GM21367 (cell line): ENCODE data around the gene TCF23.
"Not testable (repeated sequence)": the region's sequence is repeated elsewhere in the genome, so short reads cannot be mapped to it uniquely, and the experiment has no call there.

Experiments
- ATAC-seq: cut with Tn5 transposase; IDR thresholded peaks from one replicate; pipeline ENCODE4 v1.9.1; 2021; ENCODE audit not compliant: unreplicated experiment

The TCF23 gene

DNA sequence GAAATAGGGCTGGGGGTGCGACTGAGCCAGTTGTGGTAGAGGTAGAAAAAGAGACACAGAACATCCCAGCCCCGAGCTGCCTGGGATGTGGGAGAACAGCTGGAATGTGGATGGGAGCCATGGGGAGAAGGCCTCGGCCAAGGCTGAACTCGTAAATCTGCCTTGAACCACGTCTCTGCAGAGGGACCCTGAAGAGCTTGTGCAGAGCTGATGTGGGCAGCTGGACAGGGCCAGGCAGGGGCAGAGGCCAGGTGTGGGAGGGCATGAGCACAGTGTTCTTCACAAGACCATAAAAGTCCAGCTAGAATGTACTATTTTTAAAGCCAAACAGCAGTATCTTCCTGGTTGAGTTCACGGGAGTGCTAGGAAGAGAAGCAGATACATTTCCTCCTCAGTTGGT, 5.7 kb downstream of the TCF23 start:
- ATAC-seq, result no peak

DNA sequence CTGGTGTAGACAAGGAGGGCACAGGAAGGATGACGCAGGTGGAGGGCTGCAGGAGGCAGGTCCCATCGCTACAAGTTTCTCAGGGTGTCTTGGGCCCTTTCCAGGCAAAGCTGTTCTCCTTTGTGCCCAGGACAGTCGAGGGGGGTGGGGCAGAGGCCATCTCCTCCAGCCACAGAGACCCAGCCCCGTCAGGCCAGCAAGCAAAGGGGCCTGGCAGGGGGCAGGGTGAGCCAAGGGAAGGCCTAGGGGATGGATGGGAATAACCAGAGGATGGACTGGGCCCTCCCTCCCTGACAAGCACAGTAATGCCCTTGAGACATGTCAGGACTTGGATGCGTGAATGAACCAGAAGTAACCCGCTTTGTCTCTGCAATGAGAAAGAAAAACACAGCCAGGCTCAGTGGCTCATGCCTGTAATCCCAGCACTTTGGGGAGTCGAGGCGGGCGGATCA, 6.3 kb downstream of the TCF23 start:
- no peak for ATAC-seq

DNA sequence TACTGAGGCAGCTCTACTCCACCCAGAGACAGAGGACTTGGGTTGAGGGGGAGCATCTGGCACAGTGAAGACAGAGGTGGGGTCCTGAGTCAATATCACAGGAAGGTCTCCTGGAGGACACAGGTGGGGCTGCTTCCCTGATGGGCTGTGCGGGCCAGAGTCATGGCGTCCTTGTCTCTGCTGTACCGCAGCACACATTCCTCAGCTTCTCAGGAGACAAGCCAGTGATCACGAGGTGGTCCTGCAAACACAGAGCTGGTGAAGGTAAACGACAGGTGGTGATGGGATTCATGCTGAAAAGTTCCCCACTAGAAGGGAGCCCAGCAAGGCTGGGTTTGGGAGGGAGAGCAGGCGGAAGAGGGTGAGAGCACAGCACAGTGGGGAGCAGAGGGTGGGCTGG, 9.7 kb downstream of the TCF23 start:
- no peak for ATAC-seq

DNA sequence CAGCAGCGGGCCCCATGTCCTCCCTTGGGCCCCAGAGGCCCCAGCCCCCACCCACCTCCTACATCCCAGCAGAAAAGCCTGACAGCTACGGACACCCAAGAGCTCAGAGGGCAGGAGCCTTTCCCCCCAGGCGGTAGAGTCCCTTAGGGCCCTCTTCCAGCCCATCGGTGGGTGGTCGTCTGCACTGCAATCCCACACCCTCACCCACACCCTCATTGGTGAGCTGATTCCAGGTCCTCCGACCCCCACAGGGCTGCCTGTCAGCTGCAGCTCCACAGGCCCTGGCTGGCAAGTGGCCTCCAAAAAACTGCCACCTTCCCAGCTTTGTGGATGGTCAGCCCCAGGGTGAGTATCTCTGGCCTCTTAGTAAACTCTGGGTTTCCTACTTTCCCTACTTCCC, 10.5 kb downstream of the TCF23 start:
- no peak for ATAC-seq

DNA sequence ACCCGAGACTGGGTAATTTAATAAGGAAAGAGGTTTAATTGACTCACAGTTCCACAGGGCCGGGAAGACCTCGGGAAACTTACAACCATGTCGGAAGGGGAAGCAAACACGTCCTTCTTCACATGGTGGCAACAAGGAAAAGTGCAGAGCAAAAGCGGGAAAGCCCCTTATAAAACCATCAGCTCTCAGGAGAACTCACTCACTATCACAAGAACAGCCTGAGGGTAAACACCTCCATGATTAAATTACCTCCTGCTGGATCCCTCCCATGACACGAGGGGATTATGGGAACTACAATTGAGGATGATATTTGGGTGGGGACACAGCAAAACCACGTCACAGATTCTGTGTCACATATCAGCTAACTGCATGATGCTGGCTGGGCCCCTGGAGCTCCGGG, 11.4 kb downstream of the TCF23 start:
- ATAC-seq, result no peak

DNA sequence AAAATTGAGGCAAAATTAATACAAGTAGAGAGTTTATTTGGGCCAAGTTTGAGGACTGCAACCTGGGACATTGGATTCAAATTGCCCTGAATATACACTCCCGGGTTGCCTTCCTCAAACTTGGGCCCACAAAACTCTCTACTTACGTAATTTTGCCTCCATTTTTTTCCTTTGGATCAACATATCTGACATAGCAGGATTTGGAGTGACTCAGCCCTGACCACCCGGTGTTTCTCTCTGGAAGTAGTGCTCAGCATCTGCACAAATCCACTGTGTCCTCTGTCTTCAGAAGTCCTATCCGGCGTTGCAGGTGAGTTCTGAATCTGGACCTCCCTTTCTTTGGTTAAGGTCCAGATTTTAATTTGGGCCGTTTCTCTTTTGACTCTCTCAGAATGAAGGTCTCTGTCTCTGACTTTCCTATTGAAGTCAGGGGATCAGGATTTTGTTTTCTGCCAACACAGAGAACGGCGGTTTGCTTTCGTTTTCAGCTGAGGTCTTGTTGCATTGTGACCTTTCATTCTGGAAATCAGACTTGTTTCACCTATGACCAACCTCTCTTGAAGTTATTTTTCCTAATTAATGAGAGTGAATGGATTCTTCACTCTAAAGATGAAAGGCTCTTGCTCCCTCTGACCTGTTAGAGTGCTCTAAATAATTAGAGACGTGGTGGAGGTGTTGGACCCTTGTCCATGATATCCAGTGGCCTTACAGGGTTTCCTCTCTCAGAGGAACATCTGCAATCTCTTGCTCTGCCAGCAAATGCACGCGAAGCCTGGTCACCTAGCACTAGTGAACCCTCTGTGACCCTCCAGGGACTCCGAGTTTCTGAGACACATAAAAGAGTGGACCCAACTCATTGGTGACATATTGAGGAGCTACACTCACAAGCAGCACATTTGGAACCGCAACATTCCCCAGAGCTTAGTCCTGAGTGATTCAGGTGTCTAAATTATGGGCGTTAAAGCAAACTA, 13.6 kb downstream of the TCF23 start:
- no peak for ATAC-seq

DNA sequence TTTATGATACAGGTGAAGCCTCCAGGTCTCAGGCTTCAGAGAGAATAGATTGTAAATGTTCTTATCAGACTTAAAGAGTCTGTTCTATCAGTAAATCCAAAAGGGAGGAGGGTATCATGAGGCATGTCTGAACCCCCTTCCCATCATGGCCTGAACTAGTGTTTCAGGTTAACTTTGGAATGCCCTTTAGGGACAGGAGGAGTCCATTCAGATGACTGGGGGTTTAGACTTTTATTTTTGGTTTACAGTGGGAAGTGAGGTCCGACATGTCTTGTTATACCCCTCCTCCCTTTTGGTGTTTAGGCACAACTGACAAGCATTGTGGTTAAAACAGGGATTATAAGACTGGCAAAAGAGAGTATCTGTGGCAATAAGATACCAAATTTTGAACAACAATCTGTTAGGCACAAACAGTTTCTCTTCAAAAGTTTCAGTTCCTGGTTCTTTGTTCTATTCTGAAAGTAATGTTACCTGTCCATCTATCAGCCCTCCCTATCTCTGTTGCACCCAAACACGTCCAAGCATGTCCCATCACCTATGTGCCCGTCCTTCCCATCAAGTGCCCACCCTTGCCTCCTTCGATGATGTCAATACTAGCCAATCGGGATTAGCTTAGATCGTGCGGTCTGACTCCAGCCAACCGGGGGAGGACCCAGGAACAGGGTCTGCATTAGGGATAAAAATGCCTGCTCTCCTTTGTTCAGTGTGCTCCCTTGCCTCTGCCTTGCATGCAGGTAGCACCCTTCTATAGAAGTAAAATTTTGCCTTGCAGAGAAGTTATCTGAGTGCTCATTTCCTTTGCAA, 16.4 kb downstream of the TCF23 start:
- no peak for ATAC-seq

DNA sequence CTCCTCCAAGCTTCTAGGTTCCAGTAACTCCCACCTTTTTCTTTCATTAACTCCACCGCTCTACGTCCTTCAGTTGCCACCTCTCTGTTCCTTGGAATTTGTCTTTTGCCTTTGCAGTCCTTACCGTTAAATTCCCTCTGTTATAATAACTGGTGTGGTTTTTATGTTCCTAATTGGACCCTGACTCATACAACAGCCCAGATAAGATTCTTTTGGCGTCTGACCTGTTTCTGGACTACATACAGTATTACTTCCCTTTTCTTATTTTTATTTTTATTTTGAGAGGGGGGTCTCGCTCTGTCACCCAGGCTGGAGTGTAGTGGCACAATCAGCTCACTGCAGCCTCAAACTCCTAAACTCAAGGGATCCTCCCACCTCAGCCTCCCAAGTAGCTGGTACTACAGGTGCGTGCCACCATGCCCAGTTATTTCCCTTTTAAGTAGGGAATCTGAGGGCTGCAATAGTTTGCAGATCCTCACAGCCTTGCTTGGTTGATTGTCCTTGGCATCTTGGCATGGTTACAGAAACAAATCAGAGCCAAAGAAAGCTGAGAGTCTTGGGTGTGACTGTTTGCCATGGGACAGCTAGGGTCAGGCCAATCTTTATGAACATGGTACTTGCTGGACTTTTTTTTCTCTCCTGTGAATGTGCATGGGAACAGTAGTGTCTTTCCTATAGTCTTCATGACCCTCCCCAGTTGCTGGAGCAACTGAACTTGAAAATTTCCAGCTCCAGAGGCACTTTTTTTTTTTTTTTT, 22.0 kb downstream of the TCF23 start:
- no peak for ATAC-seq

DNA sequence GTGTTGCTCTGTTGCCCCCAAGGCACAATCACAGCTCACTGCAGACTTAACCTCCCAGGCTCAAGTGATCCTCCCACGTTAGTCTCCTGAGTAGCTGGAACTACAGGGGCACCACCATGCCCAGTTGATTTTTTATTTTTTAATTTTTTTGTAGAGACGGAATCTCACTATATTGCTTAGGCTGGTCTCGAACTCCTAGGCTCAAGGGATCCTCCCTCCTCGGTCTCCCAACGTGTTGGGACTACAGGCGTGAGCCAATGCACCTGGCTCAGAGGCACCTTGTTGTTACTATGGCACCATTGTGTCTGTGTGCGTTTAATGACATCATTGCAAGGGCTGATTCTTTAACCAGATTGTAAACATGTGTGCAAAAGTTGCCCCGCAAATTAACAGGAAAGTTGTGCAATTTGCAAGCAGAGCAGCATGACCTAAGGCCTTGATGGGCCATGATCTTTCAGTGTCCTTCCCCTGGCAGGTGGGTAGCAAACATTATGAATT, 22.6 kb downstream of the TCF23 start:
- ATAC-seq, result no peak

DNA sequence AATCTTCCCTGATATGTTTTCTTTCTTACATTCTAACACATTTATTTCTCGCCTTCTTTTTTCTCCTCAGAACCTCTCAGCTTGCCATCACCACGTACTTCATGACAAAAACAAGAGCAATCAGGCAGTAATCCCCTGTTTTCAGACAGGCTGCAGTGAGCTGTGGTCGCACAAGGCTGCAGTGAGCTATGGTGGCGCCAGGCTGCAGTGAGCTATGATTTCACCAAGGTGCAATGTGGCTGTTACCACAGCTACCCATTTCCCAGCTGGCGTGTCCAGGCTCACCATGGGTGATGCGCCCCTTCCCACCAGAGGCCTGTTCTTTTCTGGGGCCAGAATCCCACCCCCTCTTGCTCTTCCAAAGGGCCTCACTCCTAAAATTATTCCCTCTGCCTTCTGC, 25.8 kb downstream of the TCF23 start:
- ATAC-seq, result no peak

DNA sequence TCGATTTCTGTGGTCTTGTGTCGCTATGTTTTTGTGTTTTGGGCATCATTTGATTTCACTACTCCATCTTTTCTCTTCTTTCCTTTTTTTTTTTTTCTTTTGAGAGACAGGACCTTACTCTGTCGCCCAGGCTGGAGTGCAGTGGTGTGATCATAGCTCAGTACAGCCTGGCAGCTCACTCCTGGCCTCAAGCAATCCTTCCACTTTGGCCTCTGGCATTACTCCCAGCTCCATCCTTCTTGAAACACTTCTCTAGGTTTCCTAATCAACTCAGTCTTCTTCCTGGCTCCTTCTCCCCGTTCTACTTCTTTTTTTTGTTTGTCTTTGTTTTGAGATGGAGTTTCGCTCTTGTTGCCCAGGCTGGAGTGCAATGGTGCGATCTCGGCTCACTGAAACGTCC, 26.5 kb downstream of the TCF23 start:
- ATAC-seq, result no peak

DNA sequence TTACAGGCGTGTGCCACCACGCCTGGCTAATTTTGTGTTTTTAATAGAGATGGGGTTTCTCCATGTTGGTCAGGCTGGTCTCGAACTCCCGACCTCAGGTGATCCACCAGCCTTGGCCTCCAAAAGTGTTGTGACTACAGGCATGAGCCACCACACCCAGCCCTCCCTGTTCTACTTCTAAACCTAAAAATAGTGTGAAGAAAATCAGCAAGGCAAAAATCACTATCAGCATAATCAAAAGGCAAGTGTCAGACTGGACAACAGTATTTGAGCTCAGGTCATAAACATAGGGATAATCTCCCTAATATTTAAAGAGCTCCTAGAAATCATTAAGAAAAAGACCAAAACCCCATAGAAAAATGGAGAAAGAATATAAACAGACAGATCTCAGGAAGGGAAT, 27.0 kb downstream of the TCF23 start:
- ATAC-seq, result not testable (repeated sequence)

DNA sequence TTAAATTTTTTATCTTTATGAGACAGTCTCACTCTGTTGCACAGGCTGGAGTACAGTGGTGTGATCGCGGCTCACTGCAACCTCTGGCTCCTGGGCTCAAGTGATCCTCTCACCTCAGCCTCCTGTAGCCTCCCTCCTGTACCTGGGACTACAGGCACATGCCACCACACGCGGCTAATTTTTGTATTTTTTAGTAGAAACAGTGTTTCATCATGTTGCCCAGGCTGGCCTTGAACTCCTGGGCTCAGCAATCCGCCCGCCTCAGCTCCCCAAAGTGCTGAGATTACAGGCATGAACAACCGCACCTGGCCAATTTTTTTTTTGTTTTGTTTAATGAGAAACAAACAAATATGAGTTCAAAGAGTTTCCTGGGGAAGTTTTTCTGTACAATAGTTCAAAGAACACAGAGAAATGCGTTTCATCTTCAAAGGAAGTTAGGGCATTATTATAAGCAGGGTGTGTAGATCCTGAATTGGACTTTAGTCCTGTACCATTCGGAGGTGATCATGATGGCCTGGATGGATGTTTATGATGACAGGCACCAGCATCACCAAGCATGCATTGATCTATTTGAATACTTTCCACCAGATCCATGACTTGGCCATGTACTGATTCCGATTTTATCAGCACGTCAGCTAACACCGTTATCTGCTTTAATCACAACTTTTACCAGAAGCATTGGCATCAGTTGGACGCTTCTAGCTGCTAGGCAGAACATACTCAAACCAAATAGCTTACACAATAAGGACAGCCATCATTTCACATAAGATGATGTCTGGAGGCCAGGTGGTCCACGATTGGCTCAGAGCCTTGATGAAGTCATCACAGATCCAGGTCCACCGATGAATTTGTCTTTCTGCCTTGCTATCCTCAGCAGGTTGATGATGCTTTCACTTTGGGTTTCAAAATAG, 28.9 kb downstream of the TCF23 start:
- no peak for ATAC-seq

DNA sequence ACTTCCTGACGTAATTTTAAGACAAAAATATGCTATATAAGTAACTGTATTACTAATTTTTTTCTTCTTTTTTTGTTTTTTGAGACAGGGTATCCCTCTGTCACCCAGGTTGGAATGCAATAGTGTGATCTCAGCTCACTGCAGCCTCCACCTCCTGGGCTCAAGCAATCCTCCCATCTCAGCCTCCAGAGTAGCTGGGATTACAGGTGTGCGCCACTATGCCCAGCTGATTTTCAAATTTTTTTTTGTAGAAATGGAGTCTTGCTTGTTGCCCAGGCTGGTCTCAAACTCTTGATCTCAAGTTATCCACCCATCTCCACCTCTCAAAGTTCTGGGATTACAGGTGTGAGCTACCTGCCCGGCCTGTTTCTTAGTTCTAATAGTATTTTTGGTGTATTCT, 29.7 kb downstream of the TCF23 start:
- no peak for ATAC-seq

DNA sequence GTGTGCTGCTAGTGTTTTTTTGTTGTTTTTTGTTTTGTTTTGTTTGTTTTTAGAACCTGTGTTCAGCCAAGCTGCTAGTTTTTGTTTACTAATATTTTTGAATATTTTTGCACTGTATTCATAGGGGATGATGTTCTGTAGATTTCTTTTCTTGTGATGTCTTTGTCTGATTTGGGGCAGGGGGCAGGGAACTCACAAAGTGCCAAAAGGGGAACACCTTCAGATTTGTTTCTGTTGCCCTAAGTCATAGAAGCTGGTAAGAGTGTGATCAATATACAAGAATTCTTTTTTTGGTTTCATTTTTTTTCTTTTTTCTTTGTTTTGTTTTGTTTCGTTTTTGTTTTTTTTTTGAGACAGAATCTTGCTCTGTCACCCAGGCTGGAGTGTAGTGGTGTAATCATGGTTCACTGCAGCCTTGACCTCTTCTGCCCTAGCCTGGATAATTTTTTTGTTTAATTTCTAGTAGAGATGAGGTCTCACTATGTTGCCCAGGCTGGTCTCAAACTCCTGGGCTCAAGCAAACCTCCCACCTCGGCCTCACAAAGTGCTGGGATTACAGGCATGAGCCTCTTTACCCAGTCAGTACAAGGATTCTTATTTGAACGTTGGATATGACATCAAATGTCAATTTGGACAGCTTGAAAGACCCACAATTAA, 30.7 kb downstream of the TCF23 start:
- no peak for ATAC-seq

DNA sequence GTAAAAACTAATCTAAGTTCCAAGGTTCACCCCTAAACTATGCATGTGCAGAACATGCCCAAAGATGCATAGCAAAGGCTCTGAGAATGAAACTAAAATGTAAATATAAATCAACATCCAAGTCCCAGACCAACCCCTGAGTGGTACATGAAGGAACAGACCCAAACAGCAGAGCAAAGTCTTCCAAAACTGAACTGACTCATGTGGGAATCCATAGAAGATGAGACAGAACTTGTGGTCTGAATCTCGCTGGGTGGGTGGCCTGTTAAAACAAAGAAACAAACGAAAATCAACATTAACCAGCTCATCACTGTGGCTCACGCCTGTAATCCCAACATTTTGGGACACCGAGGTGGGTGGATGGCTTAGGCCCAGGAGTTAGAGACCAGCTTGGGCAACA, 33.5 kb downstream of the TCF23 start:
- ATAC-seq, result no peak

DNA sequence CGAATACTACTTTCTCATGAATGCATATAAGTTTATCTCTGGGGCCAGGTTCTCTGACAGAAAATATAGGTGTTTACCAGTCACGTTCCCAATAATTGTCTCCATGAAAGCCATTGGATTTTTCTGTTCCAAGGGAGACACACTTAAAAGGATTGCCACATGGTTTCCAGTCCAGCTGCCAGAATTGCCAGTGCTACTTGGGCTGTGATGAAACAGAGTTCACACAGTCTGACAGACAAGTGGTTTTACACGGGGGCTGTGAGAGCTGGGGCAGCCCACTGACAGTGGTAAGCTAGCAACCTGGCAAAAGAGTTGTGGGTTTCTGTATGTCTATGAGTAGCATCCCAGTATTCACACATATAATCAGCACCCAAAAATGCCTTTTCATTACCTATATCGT, 35.3 kb downstream of the TCF23 start:
- ATAC-seq, result no peak

DNA sequence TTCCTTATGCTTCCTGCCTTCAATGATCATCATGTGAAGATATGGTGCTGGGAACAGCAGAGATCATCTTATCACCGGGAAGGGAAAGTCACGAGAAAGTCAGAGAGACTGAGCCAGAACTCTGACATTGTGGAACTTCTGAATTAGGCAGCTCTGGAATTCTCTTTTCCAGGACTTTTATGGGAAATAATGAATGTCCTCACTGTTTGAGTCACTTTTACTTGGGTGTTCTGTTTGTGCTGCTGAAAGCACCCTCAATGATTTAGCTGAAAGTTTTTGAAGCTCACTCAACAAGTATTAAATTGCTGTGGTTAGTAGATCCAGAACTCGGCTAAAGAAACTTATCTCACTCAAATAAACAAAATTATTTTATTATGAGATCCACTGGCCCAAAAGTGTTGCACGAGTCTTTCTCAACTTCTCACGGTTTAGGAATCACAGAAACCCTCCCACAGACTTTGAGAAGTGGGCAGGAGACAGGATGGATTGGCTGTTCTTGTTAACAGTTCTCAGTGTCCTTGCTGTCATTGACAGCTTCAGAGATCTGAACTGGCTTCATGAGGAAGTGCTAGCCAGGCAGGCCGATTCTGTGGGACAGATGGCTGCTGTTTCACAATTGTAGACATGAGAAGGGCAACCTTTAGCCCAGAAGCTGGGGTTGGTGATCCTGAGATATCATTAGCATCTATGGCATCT, 36.7 kb downstream of the TCF23 start:
- no peak for ATAC-seq
